Type B pancreatic cell (in vitro differentiated cells): Measurements from ENCODE around the gene TRNT1. TPM values are rescaled to one million over a fixed set of nuclear protein-coding genes. Genes with fewer than 3 reads are reported as not detected.

ENCODE experiments used
- DNase-seq: peaks from one replicate; pipeline ENCODE4 v3.0.0; 2021; ENCODE audit warnings: mixed read lengths; ENCODE audit not compliant: unreplicated experiment; ENCODE audit errors: extremely low spot score
- H3K27ac Mint-ChIP-seq: 2 replicates; pipeline ENCODE4 v1.8.0; 2021; ENCODE audit warnings: mild to moderate bottlenecking, mixed read lengths
- H3K27me3 Mint-ChIP-seq: 2 replicates; pipeline ENCODE4 v1.8.0; 2021; ENCODE audit warnings: mixed read lengths
- H3K36me3 Mint-ChIP-seq: 2 replicates; pipeline ENCODE4 v1.8.0; 2021; ENCODE audit warnings: mixed read lengths
- H3K4me1 Mint-ChIP-seq: one replicate; pipeline ENCODE4 v1.8.0; 2021; ENCODE audit warnings: mixed read lengths; ENCODE audit not compliant: unreplicated experiment
- H3K4me3 Mint-ChIP-seq: 2 replicates; pipeline ENCODE4 v1.8.0; 2021; ENCODE audit warnings: mild to moderate bottlenecking, mixed read lengths
- H3K9me3 Mint-ChIP-seq: 2 replicates; pipeline ENCODE4 v1.8.0; 2021; ENCODE audit warnings: mixed read lengths
- total RNA-seq: library from RNA; stranded (reverse); gene quantifications from 2 replicates; pipeline ENCODE4 v1.2.1, GENCODE V29; 2021; ENCODE audit warnings: low replicate concordance
- TF ChIP-seq, protein P1 (sequence below): fragments of 200-600 bp; sonication (generic); conservative IDR thresholded peaks from 2 replicates; pipeline ENCODE4 v1.5.0; 2021; ENCODE audit warnings: antibody characterized with exemption, mild to moderate bottlenecking

The TRNT1 gene
- total RNA-seq, 1 donor from 2014 or later, result 33.0 TPM

DNA sequence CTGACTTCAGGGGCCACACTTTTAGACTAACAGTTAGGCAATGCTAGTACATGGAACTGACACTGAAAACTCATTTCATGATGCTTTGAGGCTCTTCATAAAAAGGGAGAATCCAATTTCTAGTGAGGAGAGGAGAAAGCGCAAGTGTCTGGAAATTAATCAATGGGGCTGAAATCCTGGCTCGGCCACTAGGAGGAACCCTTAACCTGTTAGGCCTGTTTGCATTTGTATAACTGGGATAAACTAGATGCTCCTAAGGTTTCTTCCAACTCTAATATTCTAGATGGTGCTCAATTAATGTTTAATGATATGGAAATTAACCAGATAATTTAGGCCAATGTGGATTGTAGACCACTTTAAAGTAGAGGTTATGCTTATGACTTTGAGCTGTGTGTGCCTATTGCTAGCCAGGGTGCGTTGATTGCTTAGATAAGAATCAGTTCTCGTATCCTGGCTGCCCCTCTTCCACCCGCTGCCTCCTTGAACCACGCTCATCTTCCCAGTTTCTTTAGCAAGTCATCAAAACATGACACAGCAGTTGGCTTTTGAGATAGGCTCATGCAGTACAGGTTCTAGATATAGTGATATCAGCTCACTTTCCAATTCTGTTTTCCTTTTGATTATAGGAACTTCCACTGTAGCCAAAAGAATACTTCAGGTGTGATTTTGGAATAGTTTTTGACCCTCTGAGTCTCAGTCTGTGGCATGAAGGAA lies 69.6 kb downstream of the TRNT1 start:
- Mint-ChIP-seq H3K9me3 (no peaks in the 10 kb centered on the region), H3K4me3 (no peak overlapping the region), H3K4me1 (peaks cover 6% of the 10 kb centered on the region), H3K36me3 (no peaks in the 10 kb centered on the region), H3K27ac (no peak overlapping the region), H3K27me3 (peaks cover 13% of the 10 kb centered on the region)
- DNase-seq, result no peak
- TF ChIP-seq, protein P1, sequence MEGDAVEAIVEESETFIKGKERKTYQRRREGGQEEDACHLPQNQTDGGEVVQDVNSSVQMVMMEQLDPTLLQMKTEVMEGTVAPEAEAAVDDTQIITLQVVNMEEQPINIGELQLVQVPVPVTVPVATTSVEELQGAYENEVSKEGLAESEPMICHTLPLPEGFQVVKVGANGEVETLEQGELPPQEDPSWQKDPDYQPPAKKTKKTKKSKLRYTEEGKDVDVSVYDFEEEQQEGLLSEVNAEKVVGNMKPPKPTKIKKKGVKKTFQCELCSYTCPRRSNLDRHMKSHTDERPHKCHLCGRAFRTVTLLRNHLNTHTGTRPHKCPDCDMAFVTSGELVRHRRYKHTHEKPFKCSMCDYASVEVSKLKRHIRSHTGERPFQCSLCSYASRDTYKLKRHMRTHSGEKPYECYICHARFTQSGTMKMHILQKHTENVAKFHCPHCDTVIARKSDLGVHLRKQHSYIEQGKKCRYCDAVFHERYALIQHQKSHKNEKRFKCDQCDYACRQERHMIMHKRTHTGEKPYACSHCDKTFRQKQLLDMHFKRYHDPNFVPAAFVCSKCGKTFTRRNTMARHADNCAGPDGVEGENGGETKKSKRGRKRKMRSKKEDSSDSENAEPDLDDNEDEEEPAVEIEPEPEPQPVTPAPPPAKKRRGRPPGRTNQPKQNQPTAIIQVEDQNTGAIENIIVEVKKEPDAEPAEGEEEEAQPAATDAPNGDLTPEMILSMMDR, result peak; percentile 81

Other genes starting within 250 kb of the TRNT1 start
- 0.14 and 0.51 TPM in 2 replicates for gene IL5RA, start 16.6 kb upstream of the TRNT1 start, total RNA-seq
- 36.3 and 43.6 TPM in 2 replicates for gene CRBN, start 52.8 kb downstream of the TRNT1 start, total RNA-seq